Measurements from ENCODE around the gene ABHD4.

Gene ABHD4

GRCh38 chr14:22641846-22642245 lies 43.7 kb downstream of the ABHD4 start:
- TF ChIP-seq ZNF274 (IDR thresholded peaks at IDR 0.05; ENCODE audit: low read depth, low read length), result no peak
- no peak overlapping the region for H3K4me3 ChIP-seq (ENCODE audit: low read length)

GRCh38 chr14:22644305-22644635 lies 46.2 kb downstream of the ABHD4 start, which contains the start of gene OR6J1:
TSS of gene OR6J1 (minus strand) at chr14:22644352. CDS start at chr14:22634811, 9,541 bp downstream.
- no peak within 1 kb of the TSS for H3K4me3 ChIP-seq (ENCODE audit: low read length)
- TF ChIP-seq ZNF274 (IDR thresholded peaks at IDR 0.05; ENCODE audit: low read depth, low read length), result no peak

- TF ChIP-seq ZNF274 (IDR thresholded peaks at IDR 0.05; ENCODE audit: low read depth, low read length), result no peak
- no peak overlapping the region for H3K4me3 ChIP-seq (ENCODE audit: low read length)
Measured at GRCh38 chr14:22646570-22647254, 48.6 kb downstream of the ABHD4 start.

GRCh38 chr14:22648506-22648905 lies 50.4 kb downstream of the ABHD4 start:
- H3K4me3 ChIP-seq (ENCODE audit: low read length), result no peak overlapping the region
- no peak for TF ChIP-seq ZNF274 (IDR thresholded peaks at IDR 0.05; ENCODE audit: low read depth, low read length)

GRCh38 chr14:22650046-22650739 lies 52.1 kb downstream of the ABHD4 start:
- TF ChIP-seq ZNF274 (IDR thresholded peaks at IDR 0.05; ENCODE audit: low read depth, low read length), result no peak
- no peak overlapping the region for H3K4me3 ChIP-seq (ENCODE audit: low read length)

- H3K4me3 ChIP-seq (ENCODE audit: low read length), result no peak overlapping the region
- TF ChIP-seq ZNF274 (IDR thresholded peaks at IDR 0.05; ENCODE audit: low read depth, low read length), result no peak
Measured at GRCh38 chr14:22650960-22651521, 52.9 kb downstream of the ABHD4 start.

GRCh38 chr14:22651586-22651985 lies 53.5 kb downstream of the ABHD4 start:
- TF ChIP-seq ZNF274 (IDR thresholded peaks at IDR 0.05; ENCODE audit: low read depth, low read length), result no peak
- H3K4me3 ChIP-seq (ENCODE audit: low read length), result no peak overlapping the region

GRCh38 chr14:22653012-22653621 lies 55.0 kb downstream of the ABHD4 start:
- TF ChIP-seq ZNF274 (IDR thresholded peaks at IDR 0.05; ENCODE audit: low read depth, low read length), result no peak
- no peak overlapping the region for H3K4me3 ChIP-seq (ENCODE audit: low read length)

- no peak overlapping the region for H3K4me3 ChIP-seq (ENCODE audit: low read length)
- no peak for TF ChIP-seq ZNF274 (IDR thresholded peaks at IDR 0.05; ENCODE audit: low read depth, low read length)
Measured at GRCh38 chr14:22656226-22656625, 58.1 kb downstream of the ABHD4 start.

GRCh38 chr14:22656945-22657731 lies 59.0 kb downstream of the ABHD4 start:
- TF ChIP-seq ZNF274 (IDR thresholded peaks at IDR 0.05; ENCODE audit: low read depth, low read length), result no peak
- H3K4me3 ChIP-seq (ENCODE audit: low read length), result no peak overlapping the region

GRCh38 chr14:22657861-22658260 lies 59.8 kb downstream of the ABHD4 start:
- H3K4me3 ChIP-seq (ENCODE audit: low read length), result no peak overlapping the region
- no peak for TF ChIP-seq ZNF274 (IDR thresholded peaks at IDR 0.05; ENCODE audit: low read depth, low read length)

- H3K4me3 ChIP-seq (ENCODE audit: low read length), result no peak overlapping the region
- TF ChIP-seq ZNF274 (IDR thresholded peaks at IDR 0.05; ENCODE audit: low read depth, low read length), result no peak
Measured at GRCh38 chr14:22658946-22659345, 60.8 kb downstream of the ABHD4 start.

- no peak for TF ChIP-seq ZNF274 (IDR thresholded peaks at IDR 0.05; ENCODE audit: low read depth, low read length)
Measured at GRCh38 chr14:22660654-22661053, 62.6 kb downstream of the ABHD4 start.

More at GRCh38 chr14:22660654-22661053, 62.6 kb downstream of the ABHD4 start:
- no peak overlapping the region for H3K4me3 ChIP-seq (ENCODE audit: low read length)

Data from GM08714 (cell line).